Measurements from ENCODE around the gene TMED3. TPM values are rescaled to one million over a fixed set of nuclear protein-coding genes. Genes with fewer than 3 reads are reported as not detected.

Gene TMED3
- total RNA-seq, 1 experiment from 2014 or later = 115 TPM

Other genes starting within 250 kb of the TMED3 start
- 1.2 and 2.1 TPM in 2 replicates for gene RASGRF1, start 220.3 kb upstream of the TMED3 start, total RNA-seq (2014; rRNA removed; shearing (Covaris generic))
- not detected in 2 replicates for gene ANKRD34C, start 28.4 kb upstream of the TMED3 start, total RNA-seq (2014; rRNA removed; shearing (Covaris generic))
- gene MINAR1, start 121.2 kb downstream of the TMED3 start, total RNA-seq (2014; rRNA removed; shearing (Covaris generic)) = 0.09 and 0.79 TPM in 2 replicates

All from A172 (cell line).